Medulla oblongata (tissue), 1 donor: ENCODE measurements around the gene HBD.
"Not testable (repeated sequence)": the region's sequence is repeated elsewhere in the genome, so short reads cannot be mapped to it uniquely, and the experiment has no call there.

Experiments used
- DNase-seq: peaks from one replicate; pipeline ENCODE4 v3.0.0-alpha.2; 2015; ENCODE audit errors: extremely low spot score

Gene HBD

GRCh38 chr11:5253440-5253839 lies 19.2 kb upstream of the HBD start:
- DNase-seq: not testable (repeated sequence)

GRCh38 chr11:5252919-5253265 lies 18.6 kb upstream of the HBD start:
- no peak for DNase-seq

- no peak for DNase-seq
Observed at GRCh38 chr11:5252192-5252918, 18.1 kb upstream of the HBD start.

- no peak for DNase-seq
Observed at GRCh38 chr11:5251746-5252145, 17.5 kb upstream of the HBD start.

GRCh38 chr11:5250543-5251204 lies 16.4 kb upstream of the HBD start:
- no peak for DNase-seq

GRCh38 chr11:5249807-5250396 lies 15.6 kb upstream of the HBD start, which contains the start of gene HBG1:
Gene HBG1 (minus strand): TSS chr11:5249857. CDS start chr11:5249804, 53 bp downstream.
- not testable (repeated sequence) for DNase-seq

- not testable (repeated sequence) for DNase-seq
Observed at GRCh38 chr11:5248498-5248897, 14.2 kb upstream of the HBD start.

GRCh38 chr11:5247472-5248192 lies 13.3 kb upstream of the HBD start:
- no peak for DNase-seq

- no peak for DNase-seq
Observed at GRCh38 chr11:5246772-5247471, 12.6 kb upstream of the HBD start.

GRCh38 chr11:5245155-5245554 lies 10.9 kb upstream of the HBD start:
- DNase-seq: no peak

GRCh38 chr11:5243816-5244180 lies 9.5 kb upstream of the HBD start:
- DNase-seq: no peak

- DNase-seq: no peak
Observed at GRCh38 chr11:5242933-5243815, 8.9 kb upstream of the HBD start.

- DNase-seq: no peak
Observed at GRCh38 chr11:5242208-5242607, 7.9 kb upstream of the HBD start.

- DNase-seq: no peak
Observed at GRCh38 chr11:5241458-5241857, 7.2 kb upstream of the HBD start.

- no peak for DNase-seq
Observed at GRCh38 chr11:5240458-5240857, 6.2 kb upstream of the HBD start.

GRCh38 chr11:5240056-5240455 lies 5.8 kb upstream of the HBD start:
- DNase-seq: no peak

- no peak for DNase-seq
Observed at GRCh38 chr11:5239046-5239445, 4.8 kb upstream of the HBD start.

- no peak for DNase-seq
Observed at GRCh38 chr11:5238486-5238885, 4.2 kb upstream of the HBD start.

GRCh38 chr11:5237420-5237819 lies 3.1 kb upstream of the HBD start:
- no peak for DNase-seq

- no peak for DNase-seq
Observed at GRCh38 chr11:5235364-5236095, 1.2 kb upstream of the HBD start.
